Measurements from ENCODE around the gene EIF6. TPM values are rescaled to one million over a fixed set of nuclear protein-coding genes. Genes with fewer than 3 reads are reported as not detected.
A peak's percentile ranks its signal among the peaks of the same experiment; 100 is the strongest.

Gene EIF6
- total and polyA plus RNA-seq, 2 of the 8 experiments (the other 6 are each of a cell fraction or from before 2014, with no cell fraction given), result 184 to 319 TPM

GRCh38 chr20:35273449-35274171, 11.0 kb downstream of the EIF6 start:
- H3K56ac ChIP-seq (replicated peaks; ENCODE audit: insufficient read length, low read depth, low read length), result no peak overlapping the region
- peak overlapping the region; percentile 28 for H3K18ac ChIP-seq (ENCODE audit: extremely low read depth, low read length)
- no peak overlapping the region for H3K4me3 ChIP-seq (ENCODE audit: extremely low read depth in 1 of 4, insufficient read depth in 2 of 4, low read depth in 3 of 4, low read length in 4 of 4)
- TF ChIP-seq RFX5 (IDR thresholded peaks at IDR 0.05; ENCODE audit: borderline replicate concordance, low read depth, low read length), result peak; percentile 92
- peak; percentile 58; the same call in 1 of the 2 replicates for TF ChIP-seq CREB1 (IDR thresholded peaks at IDR 0.05)
- 0 out of 2 replicates have a peak, but pooled peaks have one; percentile 17 for TF ChIP-seq TBP (IDR thresholded peaks at IDR 0.05; ENCODE audit: low read depth, low read length)
- 0 out of 2 replicates have a peak, but pooled peaks have one; percentile 22 for TF ChIP-seq CHD2 (IDR thresholded peaks at IDR 0.05; ENCODE audit: low read length)
- peak; percentile 62; the same call in 1 of the 2 replicates for TF ChIP-seq SP1 (IDR thresholded peaks at IDR 0.05; ENCODE audit: low read depth, low read length)
- TF ChIP-seq SAP30 (IDR thresholded peaks at IDR 0.05; ENCODE audit: insufficient read depth, insufficient replicate concordance, low read length), result no peak
- TF ChIP-seq POU5F1 (IDR thresholded peaks at IDR 0.05; ENCODE audit: low read depth, low read length), result no peak
- H3K79me2 ChIP-seq (ENCODE audit: control insufficient read depth in 1 of 2, insufficient read depth in 2 of 2, low read length in 2 of 2), result no peaks in the 10 kb centered on the region
- FAIRE-seq (peak; percentile 13), DNase-seq (ENCODE audit: low read depth in 1 of 2, low spot score in 2 of 2) (no peak)
- no peak overlapping the region for H2BK15ac ChIP-seq (ENCODE audit: low read length)
- peaks cover 4% of the 10 kb centered on the region; the same call in 1 of the 2 replicates for H3K23me2 ChIP-seq (ENCODE audit: low read depth, low read length)
- H3K9ac ChIP-seq (replicated peaks in 1 of 4; ENCODE audit: extremely low read depth in 1 of 4, low read depth in 3 of 4, low read length in 3 of 4), result peak overlapping the region in 2 of 4 experiments; percentile 8 to 19; a peak in 1 of 7 replicates
- H3K9me3 ChIP-seq (ENCODE audit: insufficient read depth in 2 of 2, low read depth in 1 of 2, low read length in 1 of 2), result no peaks in the 10 kb centered on the region
- H2AFZ ChIP-seq (ENCODE audit: low read length), result no peak overlapping the region
- H4K8ac ChIP-seq (ENCODE audit: extremely low read depth, insufficient read depth, low read length), result no peak overlapping the region
- no peak overlapping the region for H3K14ac ChIP-seq (ENCODE audit: insufficient read length)
- no peak overlapping the region for H4K91ac ChIP-seq (replicated peaks; ENCODE audit: insufficient read length, low read length)
- H2BK5ac ChIP-seq (ENCODE audit: low read depth, low read length), result no peak overlapping the region
- H3K4ac ChIP-seq (replicated peaks; ENCODE audit: insufficient read length, low read depth, low read length), result no peak overlapping the region
- H3K79me1 ChIP-seq (ENCODE audit: low read depth, low read length), result no peaks in the 10 kb centered on the region; the same call in 1 of the 2 replicates
- 80% methylated on average over 13 of the region's 13 CpGs; no CpG with 5 or more reads in 1 of the 2 experiments for WGBS, 2 experiments (ENCODE audit: extremely low coverage in 1 of 2, insufficient coverage in 1 of 2, insufficient read length in 1 of 2, insufficient replicate concordance in 2 of 2, low coverage in 1 of 2, low lambda C conversion rate in 2 of 2, missing lambda C conversion rate in 1 of 2)
- H3K36me3 ChIP-seq (ENCODE audit: control insufficient read depth in 2 of 4, insufficient read depth in 4 of 4, low read length in 3 of 4), result peaks cover 1 to 21% (median 2%) of the 10 kb centered on the region in 4 experiments; a peak in 7 of 8 replicates
- H2BK12ac ChIP-seq (ENCODE audit: low read depth, low read length), result no peak overlapping the region
- ChIA-PET POLR2A (ENCODE audit: partially characterized antibody) (interaction anchor here (0.7 to 7.9 kb wide), 7 partner anchors 7 to 181 kb away, joined by 3 to 98 read pairs (median 4); partner anchors contain the start of genes EIF6 and MMP24), CTCF (ENCODE audit: partially characterized antibody) (interaction anchor here (0.6 to 11.5 kb wide), 5 partner anchors 35 to 262 kb away, joined by 3 to 135 read pairs (median 4); partner anchors contain the start of gene EDEM2)
- H3K4me1 ChIP-seq (replicated peaks in 1 of 4; ENCODE audit: control insufficient read depth in 3 of 4, insufficient read depth in 4 of 4, low read length in 3 of 4), result peaks cover 5 to 14% (median 7%) of the 10 kb centered on the region in 4 experiments
- H3K23ac ChIP-seq (ENCODE audit: insufficient read length), result no peak overlapping the region
- no peak overlapping the region for H3K4me2 ChIP-seq (ENCODE audit: insufficient read depth in 1 of 2, low read depth in 2 of 2, low read length in 2 of 2)
- no peaks in the 10 kb centered on the region for H4K20me1 ChIP-seq (replicated peaks in 1 of 2; ENCODE audit: control insufficient read depth in 1 of 2, insufficient read depth in 2 of 2, low read length in 2 of 2)
- no peak overlapping the region for H2BK120ac ChIP-seq (replicated peaks; ENCODE audit: low read depth, low read length)
- H3K27ac ChIP-seq (ENCODE audit: low read depth, low read length), result peak overlapping the region; percentile 52
- H2AK5ac ChIP-seq (ENCODE audit: low read depth, low read length), result no peak overlapping the region
- peak overlapping the region; percentile 13 for H4K5ac ChIP-seq (ENCODE audit: insufficient read length, low read depth, low read length)
- H3K27me3 ChIP-seq (replicated peaks in 1 of 4; ENCODE audit: control insufficient read depth in 3 of 4, extremely low read depth in 1 of 4, insufficient read depth in 3 of 4, low read length in 3 of 4), result no peaks in the 10 kb centered on the region
- no peak overlapping the region for H2BK20ac ChIP-seq (ENCODE audit: low read length)

All from H1 (cell line).